Thoracic aorta (tissue), 2 donors: ENCODE results near the gene WDSUB1. TPM values are rescaled to one million over a fixed set of nuclear protein-coding genes. Genes with fewer than 3 reads are reported as not detected.

Experiments used
- ATAC-seq: fragments of 150-250 bp; one replicate; pipeline ENCODE4 v1.8.0; 2017; ENCODE audit warnings: low read depth; ENCODE audit not compliant: insufficient number of reproducible peaks, low FRiP score
- DNase-seq: peaks from one replicate; pipeline ENCODE4 v3.0.0-alpha.2; 2020; ENCODE audit warnings: low spot score
- H3K27ac ChIP-seq, 2 donors: fragments of 200-600 bp; sonication (generic); 1 replicate in 1 of 2; 2 replicates in 1 of 2; pipeline ENCODE4 v1.5.1; 2016; ENCODE audit warnings: mild to moderate bottlenecking in 2 of 2, moderate library complexity in 2 of 2
- H3K27me3 ChIP-seq: fragments of 200-600 bp; sonication (generic); replicated peaks from 2 replicates; pipeline ENCODE4 v1.6.0; 2016; ENCODE audit warnings: mild to moderate bottlenecking; ENCODE audit not compliant: insufficient read depth
- H3K36me3 ChIP-seq: fragments of 200-600 bp; sonication (generic); one replicate; pipeline ENCODE4 v1.5.1; 2016
- H3K4me1 ChIP-seq, 2 donors: fragments of 200-600 bp; sonication (generic); 1 replicate in 1 of 2; 2 replicates in 1 of 2; pipeline versions ENCODE4 v1.5.1 to v1.6.0; 2016; ENCODE audit warnings: low read depth in 2 of 2, mild to moderate bottlenecking in 1 of 2; ENCODE audit not compliant: control insufficient read depth in 1 of 2
- H3K4me3 ChIP-seq: fragments of 200-600 bp; sonication (generic); 2 replicates; pipeline ENCODE4 v1.5.1; 2016; ENCODE audit warnings: mild to moderate bottlenecking
- H3K9me3 ChIP-seq: fragments of 200-600 bp; sonication (generic); 2 replicates; pipeline ENCODE4 v1.5.1; 2016
- CTCF ChIP-seq: fragments of 200-600 bp; sonication (generic); IDR thresholded peaks from one replicate; pipeline ENCODE4 v1.5.1; 2019; ENCODE audit warnings: antibody characterized with exemption
- total RNA-seq, 2 donors: library from RNA; depleted of rRNA; stranded (reverse); fragments of >200 nt; gene quantifications; one replicate each; pipeline versions ENCODE4 v1.1.0 to v1.2.3, GENCODE V29; 2016

The WDSUB1 gene
- total RNA-seq, 2 donors from 2014 or later, result 3.5 to 11.2 TPM

- H3K9me3 ChIP-seq, result no peaks in the 10 kb centered on the region
- H3K27me3 ChIP-seq, result no peaks in the 10 kb centered on the region
- DNase-seq, result no peak
- no peak overlapping the region for H3K27ac ChIP-seq
- H3K4me1 ChIP-seq, result peaks cover 8 to 11% of the 10 kb centered on the region in 2 donors
- no peak overlapping the region for H3K4me3 ChIP-seq
- peaks cover 5% of the 10 kb centered on the region for H3K36me3 ChIP-seq
- TF ChIP-seq CTCF, result no peak
- ATAC-seq, result no peak
Measured at GRCh38 chr2:159281002-159281401, 5.5 kb downstream of the WDSUB1 start.

GRCh38 chr2:159279700-159280099, 6.8 kb downstream of the WDSUB1 start:
- Histone ChIP-seq H3K27ac (no peak overlapping the region), H3K36me3 (peaks cover 5% of the 10 kb centered on the region), H3K4me3 (no peak overlapping the region), H3K9me3 (no peaks in the 10 kb centered on the region), H3K4me1 (peaks cover 0 to 2% of the 10 kb centered on the region in 2 donors), H3K27me3 (no peaks in the 10 kb centered on the region)
- DNase-seq, result no peak
- no peak for ATAC-seq
- TF ChIP-seq CTCF, result no peak

- Histone ChIP-seq H3K27me3 (no peaks in the 10 kb centered on the region), H3K4me3 (no peak overlapping the region), H3K36me3 (peaks cover 5% of the 10 kb centered on the region), H3K9me3 (no peaks in the 10 kb centered on the region), H3K27ac (no peak overlapping the region), H3K4me1 (no peaks in the 10 kb centered on the region)
- no peak for DNase-seq
- ATAC-seq, result no peak
- no peak for TF ChIP-seq CTCF
Measured at GRCh38 chr2:159275111-159275510, 11.4 kb downstream of the WDSUB1 start.

- Histone ChIP-seq H3K4me3 (no peak overlapping the region), H3K9me3 (no peaks in the 10 kb centered on the region), H3K36me3 (no peaks in the 10 kb centered on the region), H3K4me1 (peaks cover 0 to 8% of the 10 kb centered on the region in 2 donors), H3K27ac (no peak overlapping the region), H3K27me3 (no peaks in the 10 kb centered on the region)
- TF ChIP-seq CTCF, result no peak
- ATAC-seq, result no peak
- DNase-seq, result no peak
Measured at GRCh38 chr2:159272156-159272555, 14.3 kb downstream of the WDSUB1 start.

- Histone ChIP-seq H3K27ac (no peak overlapping the region), H3K4me1 (peaks cover 0 to 8% of the 10 kb centered on the region in 2 donors), H3K9me3 (no peaks in the 10 kb centered on the region), H3K4me3 (no peak overlapping the region), H3K27me3 (no peaks in the 10 kb centered on the region), H3K36me3 (no peaks in the 10 kb centered on the region)
- no peak for TF ChIP-seq CTCF
- no peak for DNase-seq
- ATAC-seq, result no peak
Measured at GRCh38 chr2:159270744-159271379, 15.6 kb downstream of the WDSUB1 start.
